Neural crest cell (in vitro differentiated cells): ENCODE data around the gene LRIT3. TPM values are rescaled to one million over a fixed set of nuclear protein-coding genes. Genes with fewer than 3 reads are reported as not detected.

Experiments
- DNase-seq: peaks from one replicate; pipeline ENCODE4 v3.0.0; 2021; ENCODE audit warnings: low read depth, mixed read lengths, low spot score
- H3K27ac Mint-ChIP-seq: one replicate; pipeline ENCODE4 v1.8.0; 2021; ENCODE audit warnings: mild to moderate bottlenecking, mixed read lengths; ENCODE audit not compliant: unreplicated experiment
- H3K27me3 Mint-ChIP-seq: 2 replicates; pipeline ENCODE4 v1.8.0; 2021; ENCODE audit warnings: low read depth, mild to moderate bottlenecking, mixed read lengths
- H3K36me3 Mint-ChIP-seq: 2 replicates; pipeline ENCODE4 v1.8.0; 2021; ENCODE audit warnings: low read depth, mild to moderate bottlenecking, mixed read lengths
- H3K4me1 Mint-ChIP-seq: 2 replicates; pipeline ENCODE4 v1.8.0; 2021; ENCODE audit warnings: mixed read lengths
- H3K4me3 Mint-ChIP-seq: one replicate; pipeline ENCODE4 v1.8.0; 2021; ENCODE audit warnings: mild to moderate bottlenecking, mixed read lengths
- H3K9me3 Mint-ChIP-seq: 2 replicates; pipeline ENCODE4 v1.8.0; 2021; ENCODE audit warnings: mixed read lengths
- CTCF ChIP-seq: fragments of 200-600 bp; sonication (generic); conservative IDR thresholded peaks from 2 replicates; pipeline ENCODE4 v1.5.0; 2021; ENCODE audit warnings: antibody characterized with exemption, mild to moderate bottlenecking
- total RNA-seq: library from RNA; stranded (reverse); gene quantifications from 2 replicates; pipeline ENCODE4 v1.2.1, GENCODE V29; 2021

LRIT3 gene
- total RNA-seq, 1 donor from 2014 or later: 0.19 TPM

GRCh38 chr4:109878355-109878754, 30.4 kb downstream of the LRIT3 start:
- H3K4me3 Mint-ChIP-seq: no peak overlapping the region
- no peak overlapping the region for H3K27ac Mint-ChIP-seq
- H3K4me1 Mint-ChIP-seq: no peaks in the 10 kb centered on the region
- no peaks in the 10 kb centered on the region for H3K27me3 Mint-ChIP-seq
- TF ChIP-seq CTCF: no peak
- no peaks in the 10 kb centered on the region for H3K36me3 Mint-ChIP-seq
- DNase-seq: no peak
- H3K9me3 Mint-ChIP-seq: no peaks in the 10 kb centered on the region

GRCh38 chr4:109879081-109879480, 31.2 kb downstream of the LRIT3 start:
- H3K27ac Mint-ChIP-seq: no peak overlapping the region
- H3K27me3 Mint-ChIP-seq: no peaks in the 10 kb centered on the region
- no peaks in the 10 kb centered on the region for H3K9me3 Mint-ChIP-seq
- no peak for TF ChIP-seq CTCF
- no peak overlapping the region for H3K4me3 Mint-ChIP-seq
- H3K36me3 Mint-ChIP-seq: no peaks in the 10 kb centered on the region
- no peaks in the 10 kb centered on the region for H3K4me1 Mint-ChIP-seq
- DNase-seq: no peak

GRCh38 chr4:109879636-109880314, 31.9 kb downstream of the LRIT3 start:
- TF ChIP-seq CTCF: no peak
- Mint-ChIP-seq H3K9me3 (no peaks in the 10 kb centered on the region), H3K36me3 (no peaks in the 10 kb centered on the region), H3K4me1 (no peaks in the 10 kb centered on the region), H3K27me3 (no peaks in the 10 kb centered on the region), H3K27ac (peak overlapping the region; percentile 21), H3K4me3 (no peak overlapping the region)
- DNase-seq: no peak

- no peak for DNase-seq
- no peak overlapping the region for H3K27ac Mint-ChIP-seq
- no peak for TF ChIP-seq CTCF
- H3K4me1 Mint-ChIP-seq: no peaks in the 10 kb centered on the region
- no peaks in the 10 kb centered on the region for H3K27me3 Mint-ChIP-seq
- H3K36me3 Mint-ChIP-seq: no peaks in the 10 kb centered on the region
- no peak overlapping the region for H3K4me3 Mint-ChIP-seq
- no peaks in the 10 kb centered on the region for H3K9me3 Mint-ChIP-seq
These were observed 38.4 kb downstream of the LRIT3 start for GRCh38 chr4:109886303-109886702.

- H3K36me3 Mint-ChIP-seq: no peaks in the 10 kb centered on the region
- H3K4me1 Mint-ChIP-seq: no peaks in the 10 kb centered on the region
- H3K9me3 Mint-ChIP-seq: no peaks in the 10 kb centered on the region
- TF ChIP-seq CTCF: no peak
- no peak overlapping the region for H3K4me3 Mint-ChIP-seq
- no peaks in the 10 kb centered on the region for H3K27me3 Mint-ChIP-seq
- DNase-seq: no peak
- H3K27ac Mint-ChIP-seq: peak overlapping the region; percentile 73
These were observed 39.2 kb downstream of the LRIT3 start for GRCh38 chr4:109887071-109887470.
